GM18861 (cell line): ENCODE measurements around the gene PTH1R.

Experiments
- ATAC-seq: cut with Tn5 transposase; IDR thresholded peaks from one replicate; pipeline ENCODE4 v1.9.1; 2021; ENCODE audit not compliant: unreplicated experiment

PTH1R gene

GRCh38 chr3:46877406-46878125, at the start of gene PTH1R:
Gene PTH1R, plus strand, starts transcription at chr3:46877721. Its CDS starts 5,839 bp downstream, at chr3:46883560.
- ATAC-seq: no peak

- no peak for ATAC-seq
These were observed 47.8 kb upstream of the PTH1R start for GRCh38 chr3:46829699-46830208.

GRCh38 chr3:46830801-46831200, 46.7 kb upstream of the PTH1R start:
- ATAC-seq: no peak

GRCh38 chr3:46831316-46831715, 46.2 kb upstream of the PTH1R start:
- no peak for ATAC-seq

GRCh38 chr3:46831841-46832240, 45.7 kb upstream of the PTH1R start:
- no peak for ATAC-seq

GRCh38 chr3:46833346-46834300, 43.9 kb upstream of the PTH1R start:
- ATAC-seq: no peak

- ATAC-seq: no peak
These were observed 42.5 kb upstream of the PTH1R start for GRCh38 chr3:46835054-46835453.

GRCh38 chr3:46835491-46835890, 42.0 kb upstream of the PTH1R start:
- no peak for ATAC-seq

- ATAC-seq: no peak
These were observed 39.2 kb upstream of the PTH1R start for GRCh38 chr3:46838301-46838700.

- no peak for ATAC-seq
These were observed 37.0 kb upstream of the PTH1R start for GRCh38 chr3:46840491-46840890.

- ATAC-seq: no peak
These were observed 34.0 kb upstream of the PTH1R start for GRCh38 chr3:46843508-46843907.

GRCh38 chr3:46844397-46844796, 33.1 kb upstream of the PTH1R start:
- no peak for ATAC-seq

GRCh38 chr3:46844881-46845312, 32.6 kb upstream of the PTH1R start:
- ATAC-seq: no peak

GRCh38 chr3:46845397-46845859, 32.1 kb upstream of the PTH1R start:
- ATAC-seq: peak; percentile 49

GRCh38 chr3:46845860-46846623, 31.5 kb upstream of the PTH1R start:
- ATAC-seq: peak; percentile 41

GRCh38 chr3:46846624-46847542, 30.6 kb upstream of the PTH1R start:
- no peak for ATAC-seq

GRCh38 chr3:46847744-46848143, 29.8 kb upstream of the PTH1R start:
- no peak for ATAC-seq

GRCh38 chr3:46848271-46849044, 29.1 kb upstream of the PTH1R start:
- ATAC-seq: no peak

GRCh38 chr3:46849045-46849631, 28.4 kb upstream of the PTH1R start:
- no peak for ATAC-seq
